Activated T-cell treated with anti-CD3 and anti-CD28 coated beads, Interleukin-2, amount 50 U/mL, for 24 hours (primary cell): Measurements from ENCODE around the gene PURA.

Experiments
- DNase-seq: peaks from one replicate; pipeline ENCODE4 v3.0.0-alpha.2; 2020
- H3K27ac Mint-ChIP-seq: 2 replicates; pipeline ENCODE4 v1.8.0; 2020; ENCODE audit warnings: mild to moderate bottlenecking, mixed read lengths
- H3K27me3 Mint-ChIP-seq: 2 replicates; pipeline ENCODE4 v1.8.0; 2020; ENCODE audit warnings: mixed read lengths
- H3K36me3 Mint-ChIP-seq: 2 replicates; pipeline ENCODE4 v1.8.0; 2020; ENCODE audit warnings: low read depth, mixed read lengths
- H3K4me1 Mint-ChIP-seq: 2 replicates; pipeline ENCODE4 v1.8.0; 2020; ENCODE audit warnings: low read depth, mixed read lengths
- H3K4me3 Mint-ChIP-seq: 2 replicates; pipeline ENCODE4 v1.8.0; 2020; ENCODE audit warnings: mild to moderate bottlenecking, moderate library complexity, mixed read lengths
- H3K9me3 Mint-ChIP-seq: 2 replicates; pipeline ENCODE4 v1.8.0; 2020; ENCODE audit warnings: mixed read lengths

Gene PURA

DNA sequence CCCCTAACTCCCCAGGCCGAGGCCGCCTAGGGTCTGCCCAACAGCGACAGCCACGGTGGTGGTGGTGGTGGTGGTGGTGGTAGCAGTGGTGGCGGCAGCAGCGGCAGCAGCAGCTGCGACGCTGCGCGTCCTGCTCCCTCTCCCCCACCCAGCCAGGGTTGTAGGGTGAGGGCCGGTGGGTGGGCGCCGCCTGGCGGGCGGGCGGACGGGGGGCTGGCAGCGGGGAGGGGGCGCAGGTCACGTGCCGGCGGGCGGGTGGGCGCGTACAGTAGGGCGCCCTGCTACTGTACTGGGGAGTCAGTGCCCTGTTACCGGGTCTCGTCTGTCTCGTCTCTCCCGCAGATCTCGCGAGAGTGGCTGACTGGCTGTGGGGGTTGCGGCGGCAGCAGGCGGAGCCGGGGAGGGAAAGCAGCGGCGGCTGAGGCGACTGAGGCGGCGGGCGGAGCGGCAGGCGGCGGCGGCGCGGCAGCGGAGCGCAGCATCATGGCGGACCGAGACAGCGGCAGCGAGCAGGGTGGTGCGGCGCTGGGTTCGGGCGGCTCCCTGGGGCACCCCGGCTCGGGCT lies at the start of gene PURA:
TSS of gene PURA (plus strand) at position 411 of the 565 bp plus-strand sequence. CDS start at position 484, 73 bp downstream.
- DNase-seq, result peak; percentile 96
- peak within 1 kb of the TSS; percentile 85 for H3K4me3 Mint-ChIP-seq
- H3K9me3 Mint-ChIP-seq, result no peaks in the 10 kb centered on the region
- peaks cover 74% of the 10 kb centered on the region for H3K4me1 Mint-ChIP-seq
- peaks cover 16% of the 10 kb centered on the region for H3K36me3 Mint-ChIP-seq
- peaks cover 8% of the 10 kb centered on the region for H3K27me3 Mint-ChIP-seq
- H3K27ac Mint-ChIP-seq, result peak within 1 kb of the TSS; percentile 93

GRCh38 chr5:140072812-140073211 lies 41.1 kb upstream of the PURA start:
- no peaks in the 10 kb centered on the region for H3K9me3 Mint-ChIP-seq
- no peak overlapping the region for H3K27ac Mint-ChIP-seq
- no peak overlapping the region for H3K4me3 Mint-ChIP-seq

DNA sequence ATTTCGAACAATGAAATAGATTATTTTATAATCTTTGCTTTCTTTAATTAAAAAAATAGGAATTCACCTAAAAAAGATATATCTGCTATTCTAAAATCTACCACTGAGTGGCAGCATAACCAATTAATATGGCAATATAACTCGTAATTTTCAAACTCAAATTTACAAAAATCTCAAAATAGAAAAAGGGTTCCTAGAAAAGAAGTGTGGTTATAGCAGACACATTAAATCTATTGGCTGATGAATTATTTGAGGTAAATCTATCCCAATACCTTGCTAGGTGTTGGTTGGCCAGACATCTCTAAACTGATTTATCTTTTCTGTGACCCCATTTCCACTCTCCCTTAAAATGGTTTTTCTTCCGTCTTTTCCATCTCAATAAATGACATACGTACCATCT lies 40.6 kb upstream of the PURA start:
- H3K4me3 Mint-ChIP-seq, result no peak overlapping the region
- no peak for DNase-seq

More at GRCh38 chr5:140072812-140073211, 41.1 kb upstream of the PURA start:
- Mint-ChIP-seq H3K36me3 (no peaks in the 10 kb centered on the region), H3K4me1 (no peaks in the 10 kb centered on the region), H3K27me3 (peaks cover 29% of the 10 kb centered on the region)
- no peak for DNase-seq

DNA sequence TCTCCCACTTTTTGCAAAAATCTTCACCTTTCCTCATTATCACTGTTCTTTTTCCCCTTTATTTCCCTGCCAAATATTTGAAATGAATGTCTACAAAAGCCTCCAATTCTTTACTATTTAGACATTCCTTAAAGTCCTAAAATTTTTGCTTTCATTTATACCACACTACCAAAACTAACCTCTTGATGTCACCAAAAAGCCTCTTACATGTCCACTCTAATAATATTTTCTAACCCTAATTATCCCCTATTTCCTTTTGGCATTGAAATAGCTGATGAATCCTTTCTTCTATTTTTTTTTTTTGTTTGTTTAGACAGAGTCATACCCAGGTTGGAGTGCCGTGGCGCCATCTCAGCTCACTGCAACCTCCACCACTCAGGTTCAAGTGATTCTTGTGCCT lies 38.5 kb upstream of the PURA start:
- H3K36me3 Mint-ChIP-seq, result no peaks in the 10 kb centered on the region
- DNase-seq, result no peak

More for the DNA sequence above, 40.6 kb upstream of the PURA start:
- Mint-ChIP-seq H3K27ac (no peak overlapping the region), H3K9me3 (no peaks in the 10 kb centered on the region), H3K4me1 (no peaks in the 10 kb centered on the region), H3K36me3 (no peaks in the 10 kb centered on the region), H3K27me3 (peaks cover 29% of the 10 kb centered on the region)

GRCh38 chr5:140076142-140076541 lies 37.8 kb upstream of the PURA start:
- Mint-ChIP-seq H3K4me3 (no peak overlapping the region), H3K36me3 (no peaks in the 10 kb centered on the region), H3K4me1 (no peaks in the 10 kb centered on the region), H3K9me3 (no peaks in the 10 kb centered on the region), H3K27ac (no peak overlapping the region), H3K27me3 (peaks cover 33% of the 10 kb centered on the region)
- no peak for DNase-seq

More for the DNA sequence above, 38.5 kb upstream of the PURA start:
- Mint-ChIP-seq H3K27me3 (peaks cover 29% of the 10 kb centered on the region), H3K4me1 (no peaks in the 10 kb centered on the region), H3K27ac (no peak overlapping the region), H3K9me3 (no peaks in the 10 kb centered on the region), H3K4me3 (no peak overlapping the region)

- Mint-ChIP-seq H3K27ac (no peak overlapping the region), H3K4me1 (no peaks in the 10 kb centered on the region), H3K9me3 (no peaks in the 10 kb centered on the region), H3K4me3 (no peak overlapping the region), H3K27me3 (peaks cover 33% of the 10 kb centered on the region), H3K36me3 (no peaks in the 10 kb centered on the region)
- no peak for DNase-seq
Measured at GRCh38 chr5:140076788-140077187, 37.1 kb upstream of the PURA start.

- Mint-ChIP-seq H3K4me1 (no peaks in the 10 kb centered on the region), H3K4me3 (no peak overlapping the region), H3K27me3 (peaks cover 11% of the 10 kb centered on the region), H3K36me3 (no peaks in the 10 kb centered on the region), H3K9me3 (no peaks in the 10 kb centered on the region), H3K27ac (no peak overlapping the region)
- DNase-seq, result no peak
Measured at GRCh38 chr5:140083120-140083519, 30.8 kb upstream of the PURA start.

GRCh38 chr5:140083650-140084049 lies 30.3 kb upstream of the PURA start:
- H3K27ac Mint-ChIP-seq, result no peak overlapping the region
- H3K4me1 Mint-ChIP-seq, result no peaks in the 10 kb centered on the region
- H3K36me3 Mint-ChIP-seq, result no peaks in the 10 kb centered on the region
- no peaks in the 10 kb centered on the region for H3K9me3 Mint-ChIP-seq
- H3K4me3 Mint-ChIP-seq, result no peak overlapping the region
- peaks cover 11% of the 10 kb centered on the region for H3K27me3 Mint-ChIP-seq
- no peak for DNase-seq

DNA sequence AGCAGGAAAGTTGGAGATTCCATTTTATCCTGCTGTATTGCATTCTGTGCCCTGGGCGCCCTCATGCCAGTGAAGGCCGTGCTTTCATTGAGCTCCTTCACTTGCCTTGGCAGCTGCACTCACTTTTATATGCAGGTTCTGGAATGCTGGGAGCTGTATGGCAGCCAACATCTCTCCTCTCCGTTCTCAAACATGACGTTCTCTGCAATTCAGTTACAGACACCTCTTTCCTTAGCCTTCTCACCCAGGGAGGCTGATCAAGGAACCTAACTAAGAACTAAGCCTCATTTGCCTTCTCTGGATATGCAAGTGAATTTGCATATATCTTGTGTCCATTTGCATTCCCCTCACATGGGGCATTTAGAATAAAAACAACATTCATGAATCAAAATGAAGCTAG lies 29.4 kb upstream of the PURA start:
- Mint-ChIP-seq H3K27ac (no peak overlapping the region), H3K4me1 (no peaks in the 10 kb centered on the region), H3K4me3 (no peak overlapping the region), H3K9me3 (peaks cover 6% of the 10 kb centered on the region), H3K27me3 (peaks cover 11% of the 10 kb centered on the region), H3K36me3 (no peaks in the 10 kb centered on the region)
- no peak for DNase-seq

DNA sequence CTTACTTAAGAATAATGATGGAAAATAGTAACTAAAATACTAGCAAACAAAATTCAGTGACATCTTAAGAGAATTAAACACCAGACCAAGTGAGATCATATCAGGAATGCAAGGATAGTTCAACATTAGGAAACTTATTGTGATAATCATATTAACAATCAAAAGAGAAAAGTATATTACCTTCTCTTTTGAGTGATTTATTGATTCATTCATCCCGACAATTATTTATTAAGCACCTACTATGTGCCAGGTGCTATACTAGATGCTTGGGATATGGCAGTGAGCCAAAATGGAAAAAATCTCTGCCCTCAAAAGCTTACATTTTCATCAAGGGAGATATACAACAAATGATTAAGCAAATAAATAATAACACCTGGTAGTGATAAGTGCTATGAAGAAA lies 23.7 kb upstream of the PURA start:
- Mint-ChIP-seq H3K27ac (no peak overlapping the region), H3K4me1 (no peaks in the 10 kb centered on the region), H3K36me3 (peaks cover 1% of the 10 kb centered on the region), H3K9me3 (peaks cover 22% of the 10 kb centered on the region), H3K4me3 (no peak overlapping the region), H3K27me3 (peaks cover 11% of the 10 kb centered on the region)
- no peak for DNase-seq

DNA sequence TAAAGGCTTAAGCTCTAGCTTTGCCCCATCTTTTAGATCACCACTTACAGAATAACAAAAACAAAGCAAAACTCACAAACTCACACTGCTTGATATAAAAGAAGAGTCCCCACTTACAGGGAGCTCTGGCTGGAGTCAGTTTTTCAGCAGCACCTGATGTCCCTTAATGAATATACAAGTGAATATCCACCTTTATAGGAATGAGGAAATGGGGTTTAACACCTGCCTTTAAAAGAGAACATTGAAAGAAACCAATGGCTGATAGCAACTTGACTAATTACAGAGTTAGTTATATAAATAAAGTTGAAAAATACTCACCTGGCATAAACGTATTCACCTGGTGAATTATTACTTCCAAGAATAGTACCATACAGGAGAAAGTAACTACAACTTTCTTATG lies 20.7 kb upstream of the PURA start:
- Mint-ChIP-seq H3K9me3 (peaks cover 22% of the 10 kb centered on the region), H3K27me3 (peaks cover 9% of the 10 kb centered on the region), H3K4me1 (no peaks in the 10 kb centered on the region), H3K36me3 (peaks cover 1% of the 10 kb centered on the region), H3K27ac (no peak overlapping the region), H3K4me3 (no peak overlapping the region)
- DNase-seq, result no peak

- no peaks in the 10 kb centered on the region for H3K4me1 Mint-ChIP-seq
- peaks cover 22% of the 10 kb centered on the region for H3K9me3 Mint-ChIP-seq
- peaks cover 1% of the 10 kb centered on the region for H3K36me3 Mint-ChIP-seq
- no peak for DNase-seq
- H3K4me3 Mint-ChIP-seq, result no peak overlapping the region
- peaks cover 9% of the 10 kb centered on the region for H3K27me3 Mint-ChIP-seq
- no peak overlapping the region for H3K27ac Mint-ChIP-seq
Measured at GRCh38 chr5:140093866-140094265, 20.0 kb upstream of the PURA start.

- DNase-seq, result no peak
- Mint-ChIP-seq H3K27me3 (peaks cover 9% of the 10 kb centered on the region), H3K4me1 (no peaks in the 10 kb centered on the region), H3K27ac (no peak overlapping the region), H3K9me3 (peaks cover 14% of the 10 kb centered on the region), H3K4me3 (no peak overlapping the region), H3K36me3 (no peaks in the 10 kb centered on the region)
Measured at GRCh38 chr5:140094889-140095288, 19.0 kb upstream of the PURA start.

DNA sequence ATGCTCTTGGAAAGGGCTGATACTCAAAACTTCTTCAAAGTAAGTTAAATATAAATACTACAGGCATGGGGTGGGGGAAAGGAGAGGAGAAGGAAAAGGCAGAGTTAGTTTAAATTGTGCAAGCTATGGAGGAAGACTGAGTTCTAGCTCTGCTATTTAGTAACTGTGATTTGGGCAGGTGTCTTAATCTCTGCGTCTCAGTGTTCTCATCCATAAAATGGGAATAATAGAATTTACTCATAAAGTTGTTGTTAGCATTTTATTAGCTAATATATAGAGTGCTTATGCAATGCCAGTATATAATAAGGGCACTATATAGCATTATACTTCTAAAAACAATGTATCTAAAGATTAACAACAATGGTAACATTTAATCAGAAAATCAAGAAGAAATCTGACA lies 12.7 kb upstream of the PURA start:
- Mint-ChIP-seq H3K4me3 (no peak overlapping the region), H3K4me1 (peaks cover 3% of the 10 kb centered on the region), H3K36me3 (no peaks in the 10 kb centered on the region), H3K9me3 (no peaks in the 10 kb centered on the region), H3K27ac (no peak overlapping the region), H3K27me3 (no peaks in the 10 kb centered on the region)
- no peak for DNase-seq

- no peak overlapping the region for H3K4me3 Mint-ChIP-seq
- no peak overlapping the region for H3K27ac Mint-ChIP-seq
- peaks cover 15% of the 10 kb centered on the region for H3K4me1 Mint-ChIP-seq
- no peaks in the 10 kb centered on the region for H3K27me3 Mint-ChIP-seq
- H3K9me3 Mint-ChIP-seq, result no peaks in the 10 kb centered on the region
- peaks cover 4% of the 10 kb centered on the region for H3K36me3 Mint-ChIP-seq
- DNase-seq, result no peak
Measured at GRCh38 chr5:140103154-140103553, 10.8 kb upstream of the PURA start.

GRCh38 chr5:140104100-140104499 lies 9.8 kb upstream of the PURA start:
- H3K27me3 Mint-ChIP-seq, result peaks cover 1% of the 10 kb centered on the region
- DNase-seq, result no peak
- peaks cover 22% of the 10 kb centered on the region for H3K4me1 Mint-ChIP-seq
- H3K27ac Mint-ChIP-seq, result no peak overlapping the region
- peaks cover 12% of the 10 kb centered on the region for H3K36me3 Mint-ChIP-seq
- H3K9me3 Mint-ChIP-seq, result no peaks in the 10 kb centered on the region
- no peak overlapping the region for H3K4me3 Mint-ChIP-seq
